Activated CD4-positive, alpha-beta T cell treated with anti-CD3 and anti-CD28 coated beads, Interleukin-2, amount 10 ng/mL, durations not matched to agents 7 days and 5 days (primary cell): ENCODE measurements around the gene ABCE1. TPM values are rescaled to one million over a fixed set of nuclear protein-coding genes. Genes with fewer than 3 reads are reported as not detected.

Source experiments
- CTCF ChIA-PET: fragments of 350-600 bp; sonication (Branson Sonifier 250); formaldehyde crosslinking; loops from one replicate; lab custom pipeline; 2021; ENCODE audit warnings: antibody characterized with exemption; lab: Charles Lee
- POLR2A ChIA-PET: fragments of 350-600 bp; sonication (Branson Sonifier 250); formaldehyde crosslinking; loops from one replicate; lab custom pipeline; 2021; ENCODE audit warnings: antibody characterized with exemption; lab: Charles Lee
- DNase-seq: peaks from one replicate; pipeline ENCODE4 v3.0.0-alpha.2; 2020
- H3K27ac Mint-ChIP-seq: one replicate; pipeline ENCODE4 v1.8.0; 2021; ENCODE audit warnings: mild to moderate bottlenecking, moderate library complexity, mixed read lengths
- H3K27me3 Mint-ChIP-seq: one replicate; pipeline ENCODE4 v1.8.0; 2021; ENCODE audit warnings: mixed read lengths
- H3K36me3 Mint-ChIP-seq: one replicate; pipeline ENCODE4 v1.8.0; 2021; ENCODE audit warnings: low read depth, mixed read lengths
- H3K4me1 Mint-ChIP-seq: one replicate; pipeline ENCODE4 v1.8.0; 2021; ENCODE audit warnings: mixed read lengths
- H3K4me3 Mint-ChIP-seq: one replicate; pipeline ENCODE4 v1.8.0; 2021; ENCODE audit warnings: mild to moderate bottlenecking, moderate library complexity, mixed read lengths
- H3K9me3 Mint-ChIP-seq: one replicate; pipeline ENCODE4 v1.8.0; 2021; ENCODE audit warnings: mixed read lengths
- total RNA-seq, 2 experiments: library from RNA; stranded (reverse); gene quantifications; one replicate each; pipeline ENCODE4 v1.2.3, GENCODE V29; 2021

ABCE1 gene
- total RNA-seq, 2 experiments from 2014 or later: 62.1 to 72.3 TPM

- CTCF ChIA-PET: no interaction called here
Measured at GRCh38 chr4:145161549-145161948, 63.4 kb downstream of the ABCE1 start.

GRCh38 chr4:145167887-145168286, 69.8 kb downstream of the ABCE1 start:
- Mint-ChIP-seq H3K36me3 (peaks cover 45% of the 10 kb centered on the region), H3K4me3 (no peak overlapping the region), H3K27ac (no peak overlapping the region), H3K9me3 (no peaks in the 10 kb centered on the region), H3K27me3 (no peaks in the 10 kb centered on the region), H3K4me1 (peaks cover 24% of the 10 kb centered on the region)
- ChIA-PET POLR2A (no interaction called here), CTCF (no interaction called here)
- no peak for DNase-seq

More at GRCh38 chr4:145161549-145161948, 63.4 kb downstream of the ABCE1 start:
- Mint-ChIP-seq H3K4me1 (no peaks in the 10 kb centered on the region), H3K9me3 (no peaks in the 10 kb centered on the region), H3K4me3 (no peak overlapping the region), H3K36me3 (peaks cover 37% of the 10 kb centered on the region), H3K27ac (no peak overlapping the region), H3K27me3 (no peaks in the 10 kb centered on the region)
- no peak for DNase-seq
- POLR2A ChIA-PET: no interaction called here

- H3K4me1 Mint-ChIP-seq: peaks cover 29% of the 10 kb centered on the region
- H3K27ac Mint-ChIP-seq: no peak overlapping the region
- CTCF ChIA-PET: interaction anchor here (1.6 kb wide), 1 partner anchor 8 kb away, joined by 3 read pairs; no protein-coding TSS in a partner anchor
- DNase-seq: no peak
- H3K4me3 Mint-ChIP-seq: no peak overlapping the region
- no peaks in the 10 kb centered on the region for H3K27me3 Mint-ChIP-seq
- H3K36me3 Mint-ChIP-seq: peaks cover 47% of the 10 kb centered on the region
- no peaks in the 10 kb centered on the region for H3K9me3 Mint-ChIP-seq
- POLR2A ChIA-PET: no interaction called here
Measured at GRCh38 chr4:145168581-145169187, 70.6 kb downstream of the ABCE1 start.

- CTCF ChIA-PET: interaction anchor here (1.6 kb wide), 1 partner anchor 9 kb away, joined by 3 read pairs; no protein-coding TSS in a partner anchor
- H3K9me3 Mint-ChIP-seq: no peaks in the 10 kb centered on the region
- H3K27me3 Mint-ChIP-seq: no peaks in the 10 kb centered on the region
- no peak for DNase-seq
- H3K27ac Mint-ChIP-seq: peak overlapping the region; percentile 59
- H3K4me3 Mint-ChIP-seq: no peak overlapping the region
- H3K4me1 Mint-ChIP-seq: peaks cover 41% of the 10 kb centered on the region
- peaks cover 57% of the 10 kb centered on the region for H3K36me3 Mint-ChIP-seq
- POLR2A ChIA-PET: no interaction called here
Measured at GRCh38 chr4:145170223-145170622, 72.1 kb downstream of the ABCE1 start.

GRCh38 chr4:145171911-145172310, 73.8 kb downstream of the ABCE1 start:
- no peak overlapping the region for H3K4me3 Mint-ChIP-seq
- H3K9me3 Mint-ChIP-seq: no peaks in the 10 kb centered on the region
- no peak for DNase-seq
- no peaks in the 10 kb centered on the region for H3K27me3 Mint-ChIP-seq
- CTCF ChIA-PET: no interaction called here
- no peak overlapping the region for H3K27ac Mint-ChIP-seq
- POLR2A ChIA-PET: no interaction called here
- H3K4me1 Mint-ChIP-seq: peaks cover 45% of the 10 kb centered on the region
- peaks cover 52% of the 10 kb centered on the region for H3K36me3 Mint-ChIP-seq

- Mint-ChIP-seq H3K27me3 (no peaks in the 10 kb centered on the region), H3K36me3 (peaks cover 39% of the 10 kb centered on the region), H3K4me1 (peaks cover 46% of the 10 kb centered on the region), H3K9me3 (no peaks in the 10 kb centered on the region), H3K4me3 (peak overlapping the region; percentile 93), H3K27ac (peak overlapping the region; percentile 89)
- DNase-seq: no peak
- POLR2A ChIA-PET: interaction anchor here (1.1 kb wide), 1 partner anchor 74 kb away, joined by 3 read pairs; no protein-coding TSS in a partner anchor
- CTCF ChIA-PET: interaction anchor here (0.9 to 1.5 kb wide), 3 partner anchors 10 to 50 kb away, joined by 3 to 5 read pairs (median 4); no protein-coding TSS in a partner anchor
Measured at GRCh38 chr4:145176641-145177432, 78.7 kb downstream of the ABCE1 start.

GRCh38 chr4:145177511-145177905, 79.4 kb downstream of the ABCE1 start:
- Mint-ChIP-seq H3K4me1 (peaks cover 48% of the 10 kb centered on the region), H3K4me3 (peak overlapping the region; percentile 93), H3K36me3 (peaks cover 36% of the 10 kb centered on the region), H3K27me3 (no peaks in the 10 kb centered on the region), H3K9me3 (no peaks in the 10 kb centered on the region), H3K27ac (peak overlapping the region; percentile 89)
- no peak for DNase-seq
- ChIA-PET POLR2A (interaction anchor here (1.1 kb wide), 1 partner anchor 74 kb away, joined by 3 read pairs; no protein-coding TSS in a partner anchor), CTCF (interaction anchor here (0.6 to 1.5 kb wide), 5 partner anchors 11 to 439 kb away, joined by 3 to 6 read pairs (median 5); partner anchors contain the start of genes ABCE1 and ANAPC10)

GRCh38 chr4:145177906-145178538, 79.9 kb downstream of the ABCE1 start:
- peaks cover 32% of the 10 kb centered on the region for H3K36me3 Mint-ChIP-seq
- peak overlapping the region; percentile 93 for H3K4me3 Mint-ChIP-seq
- H3K27me3 Mint-ChIP-seq: no peaks in the 10 kb centered on the region
- no peaks in the 10 kb centered on the region for H3K9me3 Mint-ChIP-seq
- no peak for DNase-seq
- CTCF ChIA-PET: interaction anchor here (0.6 to 1.5 kb wide), 6 partner anchors 11 to 439 kb away, joined by 3 to 6 read pairs (median 4); partner anchors contain the start of genes ABCE1 and ANAPC10
- H3K4me1 Mint-ChIP-seq: peaks cover 44% of the 10 kb centered on the region
- H3K27ac Mint-ChIP-seq: peak overlapping the region; percentile 89
- POLR2A ChIA-PET: interaction anchor here (0.9 to 1.1 kb wide), 2 partner anchors 52 to 75 kb away, joined by 3 read pairs; no protein-coding TSS in a partner anchor

- peaks cover 28% of the 10 kb centered on the region for H3K36me3 Mint-ChIP-seq
- peak overlapping the region; percentile 93 for H3K4me3 Mint-ChIP-seq
- POLR2A ChIA-PET: interaction anchor here (0.9 kb wide), 1 partner anchor 53 kb away, joined by 3 read pairs; no protein-coding TSS in a partner anchor
- peaks cover 41% of the 10 kb centered on the region for H3K4me1 Mint-ChIP-seq
- H3K27me3 Mint-ChIP-seq: no peaks in the 10 kb centered on the region
- H3K9me3 Mint-ChIP-seq: no peaks in the 10 kb centered on the region
- H3K27ac Mint-ChIP-seq: peak overlapping the region; percentile 89
- DNase-seq: peak; percentile 24
- CTCF ChIA-PET: interaction anchor here (0.6 to 1.2 kb wide), 4 partner anchors 76 to 438 kb away, joined by 3 to 6 read pairs (median 4); no protein-coding TSS in a partner anchor
Measured at GRCh38 chr4:145178740-145179280, 80.7 kb downstream of the ABCE1 start.

Other genes starting within 250 kb of the ABCE1 start
- 10 to 100 TPM; 23.5 to 25.4 TPM for gene ANAPC10, start 115 bp upstream of the ABCE1 start, total RNA-seq
- gene OTUD4, start 82.3 kb downstream of the ABCE1 start, total RNA-seq: 10 to 100 TPM; 47.3 to 56.9 TPM